ENCODE results near the gene CCL22. TPM values are rescaled to one million over a fixed set of nuclear protein-coding genes. Genes with fewer than 3 reads are reported as not detected.

Gene CCL22
- polyA plus RNA-seq, 2 of the 4 experiments (the other 2 are of a cell fraction), result not detected

GRCh38 chr16:57389087-57389468 is 30.5 kb downstream of the CCL22 start:
- H3K4me1 ChIP-seq, result peaks cover 14% of the 10 kb centered on the region
- H3K27ac ChIP-seq, result no peak overlapping the region
- FAIRE-seq (no peak), DNase-seq (ENCODE audit: low read depth in 1 of 2, low spot score in 1 of 2) (no peak), ATAC-seq (no peak)
- CTCF ChIA-PET, result no interaction called here
- no peaks in the 10 kb centered on the region for H3K9me3 ChIP-seq
- POLR2A ChIA-PET, result no interaction called here
- no peak overlapping the region for H3K4me3 ChIP-seq
- H3K4me2 ChIP-seq, result no peak overlapping the region
- 72% methylated on average over 3 of the region's 3 CpGs for WGBS (ENCODE audit: missing lambda C conversion rate)
- TF ChIP-seq KDM1A (IDR thresholded peaks at IDR 0.05; ENCODE audit: low read depth) (no peak), POLR2A (IDR thresholded peaks at IDR 0.05; ENCODE audit: low read length) (no peak), MAX (IDR thresholded peaks at IDR 0.05) (no peak)
- TF ChIP-seq, protein P1, sequence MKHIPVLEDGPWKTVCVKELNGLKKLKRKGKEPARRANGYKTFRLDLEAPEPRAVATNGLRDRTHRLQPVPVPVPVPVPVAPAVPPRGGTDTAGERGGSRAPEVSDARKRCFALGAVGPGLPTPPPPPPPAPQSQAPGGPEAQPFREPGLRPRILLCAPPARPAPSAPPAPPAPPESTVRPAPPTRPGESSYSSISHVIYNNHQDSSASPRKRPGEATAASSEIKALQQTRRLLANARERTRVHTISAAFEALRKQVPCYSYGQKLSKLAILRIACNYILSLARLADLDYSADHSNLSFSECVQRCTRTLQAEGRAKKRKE (CRISPR knock-in tag; IDR thresholded peaks at IDR 0.05; ENCODE audit: low read depth), result no peak

GRCh38 chr16:57390636-57391295 is 32.2 kb downstream of the CCL22 start:
- no peak overlapping the region for H3K4me2 ChIP-seq
- H3K27ac ChIP-seq, result no peak overlapping the region
- no peak overlapping the region for H3K4me3 ChIP-seq
- 66% methylated on average over 5 of the region's 5 CpGs for WGBS (ENCODE audit: missing lambda C conversion rate)
- ATAC-seq (no peak), DNase-seq (ENCODE audit: low read depth in 1 of 2, low spot score in 1 of 2) (no peak), FAIRE-seq (no peak)
- TF ChIP-seq TFCP2L1 (CRISPR knock-in tag; IDR thresholded peaks at IDR 0.05) (no peak), ZC3H11A (IDR thresholded peaks at IDR 0.05) (no peak), FOSB (CRISPR knock-in tag; IDR thresholded peaks at IDR 0.05) (no peak), KDM5A (IDR thresholded peaks at IDR 0.05) (no peak), RCOR1 (IDR thresholded peaks at IDR 0.05; ENCODE audit: low read depth, low read length) (no peak), CBX8 (IDR thresholded peaks at IDR 0.05) (no peak), JUN (IDR thresholded peaks at IDR 0.05) (no peak), FOSL2 (IDR thresholded peaks at IDR 0.05) (no peak), FOSL2 (CRISPR knock-in tag; IDR thresholded peaks at IDR 0.05) (no peak)
- POLR2A ChIA-PET, result no interaction called here
- H3K9me3 ChIP-seq, result no peaks in the 10 kb centered on the region
- peaks cover 11% of the 10 kb centered on the region for H3K4me1 ChIP-seq
- CTCF ChIA-PET, result interaction anchor here (0.8 to 3.2 kb wide), 7 partner anchors 8 to 90 kb away, joined by 3 to 14 read pairs (median 5); no protein-coding TSS in a partner anchor

GRCh38 chr16:57391300-57391699 is 32.7 kb downstream of the CCL22 start:
- ChIA-PET POLR2A (interaction anchor here (0.7 kb wide), 1 partner anchor 71 kb away, joined by 7 read pairs; no protein-coding TSS in a partner anchor), CTCF (interaction anchor here (0.8 to 3.2 kb wide), 5 partner anchors 9 to 91 kb away, joined by 3 to 14 read pairs (median 5); no protein-coding TSS in a partner anchor)
- H3K4me3 ChIP-seq, result no peak overlapping the region
- no peak overlapping the region for H3K27ac ChIP-seq
- H3K4me1 ChIP-seq, result peaks cover 11% of the 10 kb centered on the region
- FAIRE-seq (no peak), ATAC-seq (no peak), DNase-seq (ENCODE audit: low read depth in 1 of 2, low spot score in 1 of 2) (no peak)
- TF ChIP-seq EHMT2 (IDR thresholded peaks at IDR 0.05; ENCODE audit: low read depth) (no peak), TP53 (CRISPR knock-in tag; IDR thresholded peaks at IDR 0.05) (no peak), HMGXB4 (CRISPR knock-in tag; IDR thresholded peaks at IDR 0.05; ENCODE audit: borderline replicate concordance) (no peak), CEBPB (IDR thresholded peaks at IDR 0.05) (no peak), ESRRA (IDR thresholded peaks at IDR 0.05; ENCODE audit: borderline replicate concordance, low read length) (no peak), PBX3 (IDR thresholded peaks at IDR 0.05) (no peak), EP300 (IDR thresholded peaks at IDR 0.05) (no peak), ZFP36 (IDR thresholded peaks at IDR 0.05; ENCODE audit: borderline replicate concordance, partially characterized antibody) (no peak), RARB (CRISPR knock-in tag; IDR thresholded peaks at IDR 0.05) (no peak), E2F6 (IDR thresholded peaks at IDR 0.05; ENCODE audit: borderline replicate concordance, low read depth) (no peak), MAZ (IDR thresholded peaks at IDR 0.05; ENCODE audit: borderline replicate concordance, low read depth, low read length) (no peak), NR3C1 (IDR thresholded peaks at IDR 0.05) (no peak), HEYL (CRISPR knock-in tag; IDR thresholded peaks at IDR 0.05) (no peak), NFE2L2 (conservative IDR thresholded peaks at IDR 0.05; ENCODE audit: low read length) (no peak), JUNB (IDR thresholded peaks at IDR 0.05) (no peak)
- TF ChIP-seq, protein P2, sequence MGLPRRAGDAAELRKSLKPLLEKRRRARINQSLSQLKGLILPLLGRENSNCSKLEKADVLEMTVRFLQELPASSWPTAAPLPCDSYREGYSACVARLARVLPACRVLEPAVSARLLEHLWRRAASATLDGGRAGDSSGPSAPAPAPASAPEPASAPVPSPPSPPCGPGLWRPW (IDR thresholded peaks at IDR 0.05), result no peak
- H3K4me2 ChIP-seq, result no peak overlapping the region
- H3K9me3 ChIP-seq, result no peaks in the 10 kb centered on the region
- WGBS (ENCODE audit: missing lambda C conversion rate), result 63% methylated on average over 4 of the region's 4 CpGs

Measured in A549 (cell line).